H1 (cell line): ENCODE results near the gene TVP23A. TPM values are rescaled to one million over a fixed set of nuclear protein-coding genes. Genes with fewer than 3 reads are reported as not detected.

Experiments used
- CTCF ChIA-PET: fragments of 300-600 bp; sonication (Branson Sonifier 250); formaldehyde crosslinking; loops from one replicate; lab custom pipeline; 2021; ENCODE audit not compliant: partially characterized antibody; lab: Charles Lee
- POLR2A ChIA-PET: fragments of 300-600 bp; sonication (Branson Sonifier 250); formaldehyde crosslinking; loops from one replicate; lab custom pipeline; 2021; ENCODE audit warnings: inconsistent platforms; ENCODE audit not compliant: partially characterized antibody; lab: Charles Lee
- DNase-seq, 2 experiments: peaks; one replicate each; pipeline versions ENCODE4 v3.0.0 to v3.0.0-alpha.2; 2010 to 2022; ENCODE audit warnings: low spot score in 2 of 2, low read depth in 1 of 2, mixed read lengths in 1 of 2
- FAIRE-seq: peaks from 2 replicates; lab custom pipeline; 2011; peaks lifted over from hg19 to GRCh38; lab: Jason Lieb, UNC
- H2AFZ ChIP-seq: 2 replicates; pipeline ENCODE4 v1.8.1; 2012; ENCODE audit warnings: low read length, inconsistent platforms
- H2AK5ac ChIP-seq: 2 replicates; pipeline ENCODE4 v1.6.1; 2013; ENCODE audit warnings: low read depth, low read length
- H2BK120ac ChIP-seq: replicated peaks from 2 replicates; pipeline ENCODE3; 2013; ENCODE audit warnings: low read depth, low read length, inconsistent platforms
- H2BK12ac ChIP-seq: 2 replicates; pipeline ENCODE4 v1.6.1; 2013; ENCODE audit warnings: low read depth, low read length
- H2BK15ac ChIP-seq: 2 replicates; pipeline ENCODE4 v1.6.1; 2013; ENCODE audit warnings: low read length
- H2BK20ac ChIP-seq: 2 replicates; pipeline ENCODE4 v1.6.1; 2013; ENCODE audit warnings: low read length
- H2BK5ac ChIP-seq: 2 replicates; pipeline ENCODE4 v1.6.1; 2013; ENCODE audit warnings: low read depth, low read length
- H3K14ac ChIP-seq: 2 replicates; pipeline ENCODE4 v1.6.1; 2013; ENCODE audit warnings: inconsistent platforms; ENCODE audit not compliant: insufficient read length
- H3K18ac ChIP-seq: 2 replicates; pipeline ENCODE4 v1.6.1; 2013; ENCODE audit warnings: low read length; ENCODE audit errors: extremely low read depth
- H3K23ac ChIP-seq: 2 replicates; pipeline ENCODE4 v1.6.1; 2013; ENCODE audit warnings: inconsistent platforms; ENCODE audit not compliant: insufficient read length
- H3K23me2 ChIP-seq: 2 replicates; pipeline ENCODE4 v1.6.1; 2013; ENCODE audit warnings: low read depth, low read length
- H3K27ac ChIP-seq: 2 replicates; pipeline ENCODE4 v1.6.1; 2011; ENCODE audit warnings: low read depth, low read length, inconsistent platforms
- H3K27me3 ChIP-seq, 4 experiments: replicated peaks in 1 of 4; 1 replicate in 1 of 4; 2 replicates in 3 of 4; pipeline versions ENCODE4 v1.6.1 to v1.8.1; 2011 to 2013; ENCODE audit warnings: low read length in 3 of 4, mild to moderate bottlenecking in 3 of 4, inconsistent platforms in 2 of 4, mixed read lengths in 2 of 4, moderate library complexity in 1 of 4; ENCODE audit not compliant: control insufficient read depth in 3 of 4, insufficient read depth in 3 of 4; ENCODE audit errors: extremely low read depth in 1 of 4
- H3K36me3 ChIP-seq, 4 experiments: 2 replicates each; pipeline versions ENCODE4 v1.6.1 to v1.8.1; 2011 to 2013; ENCODE audit warnings: mild to moderate bottlenecking in 4 of 4, low read length in 3 of 4, moderate library complexity in 2 of 4, control low read depth in 1 of 4, inconsistent platforms in 1 of 4; ENCODE audit not compliant: insufficient read depth in 4 of 4, control insufficient read depth in 2 of 4
- H3K4ac ChIP-seq: replicated peaks from 2 replicates; pipeline ENCODE3; 2013; ENCODE audit warnings: low read length, low read depth, mixed read lengths, inconsistent platforms; ENCODE audit not compliant: insufficient read length
- H3K4me1 ChIP-seq, 4 experiments: replicated peaks in 1 of 4; 1 replicate in 1 of 4; 2 replicates in 3 of 4; pipeline versions ENCODE4 v1.6.1 to v1.8.1; 2011 to 2013; ENCODE audit warnings: low read length in 3 of 4, inconsistent platforms in 2 of 4, mixed read lengths in 1 of 4; ENCODE audit not compliant: insufficient read depth in 4 of 4, control insufficient read depth in 3 of 4
- H3K4me2 ChIP-seq, 2 experiments: 2 replicates each; pipeline versions ENCODE4 v1.6.1 to v1.8.1; 2011 to 2013; ENCODE audit warnings: low read depth in 2 of 2, low read length in 2 of 2, control low read depth in 1 of 2, inconsistent platforms in 1 of 2, mild to moderate bottlenecking in 1 of 2; ENCODE audit not compliant: insufficient read depth in 1 of 2
- H3K4me3 ChIP-seq, 4 experiments: fragments of 200-600, 300-600 bp in 1 of 4; sonication (generic), shearing (Covaris generic), sonication (Bioruptor Twin) in 1 of 4; 2 replicates each; pipeline versions ENCODE4 v1.5.1 to v1.8.1; 2011 to 2016; ENCODE audit warnings: low read length in 4 of 4, low read depth in 3 of 4, control low read depth in 2 of 4, inconsistent platforms in 2 of 4, mild to moderate bottlenecking in 2 of 4, mixed read lengths in 1 of 4, moderate library complexity in 1 of 4; ENCODE audit not compliant: insufficient read depth in 2 of 4; ENCODE audit errors: extremely low read depth in 1 of 4
- H3K56ac ChIP-seq: replicated peaks from 2 replicates; pipeline ENCODE3; 2013; ENCODE audit warnings: low read depth, mild to moderate bottlenecking, mixed read lengths, low read length, inconsistent platforms; ENCODE audit not compliant: insufficient read length
- H3K79me1 ChIP-seq: 2 replicates; pipeline ENCODE4 v1.6.1; 2013; ENCODE audit warnings: low read depth, low read length, control low read depth
- H3K79me2 ChIP-seq, 2 experiments: 2 replicates each; pipeline versions ENCODE4 v1.6.1 to v1.8.1; 2012 to 2013; ENCODE audit warnings: low read length in 2 of 2, mild to moderate bottlenecking in 2 of 2, inconsistent platforms in 1 of 2; ENCODE audit not compliant: insufficient read depth in 2 of 2, control insufficient read depth in 1 of 2
- H3K9ac ChIP-seq, 4 experiments: replicated peaks in 1 of 4; 1 replicate in 1 of 4; 2 replicates in 3 of 4; pipeline versions ENCODE4 v1.6.1 to v1.8.1; 2011 to 2013; ENCODE audit warnings: low read depth in 3 of 4, low read length in 3 of 4, control low read depth in 2 of 4, mild to moderate bottlenecking in 2 of 4, moderate library complexity in 2 of 4, inconsistent platforms in 1 of 4; ENCODE audit errors: extremely low read depth in 1 of 4
- H3K9me3 ChIP-seq, 2 experiments: 2 replicates each; pipeline versions ENCODE4 v1.6.1 to v1.8.1; 2012 to 2013; ENCODE audit warnings: mild to moderate bottlenecking in 2 of 2, moderate library complexity in 2 of 2, control low read depth in 1 of 2, inconsistent platforms in 1 of 2, low read depth in 1 of 2, low read length in 1 of 2, mixed read lengths in 1 of 2; ENCODE audit not compliant: insufficient read depth in 2 of 2
- H4K20me1 ChIP-seq, 2 experiments: replicated peaks in 1 of 2; 2 replicates each; pipeline versions ENCODE3 to v1.8.1; 2011 to 2013; ENCODE audit warnings: inconsistent platforms in 2 of 2, low read length in 2 of 2, mild to moderate bottlenecking in 1 of 2; ENCODE audit not compliant: insufficient read depth in 2 of 2, control insufficient read depth in 1 of 2
- H4K5ac ChIP-seq: 2 replicates; pipeline ENCODE4 v1.6.1; 2013; ENCODE audit warnings: low read length, low read depth, mixed read lengths, inconsistent platforms; ENCODE audit not compliant: insufficient read length
- H4K8ac ChIP-seq: 2 replicates; pipeline ENCODE4 v1.8.0; 2013; ENCODE audit warnings: mild to moderate bottlenecking, moderate library complexity, low read length, inconsistent platforms; ENCODE audit not compliant: insufficient read depth; ENCODE audit errors: extremely low read depth
- H4K91ac ChIP-seq: replicated peaks from 2 replicates; pipeline ENCODE3; 2013; ENCODE audit warnings: low read length, mixed read lengths, inconsistent platforms; ENCODE audit not compliant: insufficient read length
- BCL11A ChIP-seq, 2 experiments: IDR thresholded peaks; one replicate each; pipeline ENCODE4 v1.6.1; 2011; ENCODE audit warnings: low read depth in 2 of 2, low read length in 2 of 2, mild to moderate bottlenecking in 2 of 2
- CREB1 ChIP-seq: IDR thresholded peaks from 2 replicates; pipeline ENCODE4 v1.6.1; 2012; ENCODE audit warnings: inconsistent platforms
- HDAC2 ChIP-seq, 2 experiments: fragments of 300-600 bp in 1 of 2; sonication (generic) in 1 of 2; IDR thresholded peaks; 2 replicates each; pipeline ENCODE4 v1.6.1; 2011 to 2012; ENCODE audit warnings: low read depth in 2 of 2, low read length in 2 of 2, mild to moderate bottlenecking in 2 of 2, moderate library complexity in 2 of 2, borderline replicate concordance in 1 of 2, inconsistent platforms in 1 of 2
- HDAC6 ChIP-seq: IDR thresholded peaks from one replicate; pipeline ENCODE4 v1.7.1; 2012; ENCODE audit warnings: low read depth, mild to moderate bottlenecking, inconsistent platforms, low read length, moderate library complexity
- JUN ChIP-seq: IDR thresholded peaks from 2 replicates; pipeline ENCODE4 v1.6.1; 2011; ENCODE audit warnings: low read depth, mild to moderate bottlenecking, improper control_type of control experiment, low read length
- KDM4A ChIP-seq: IDR thresholded peaks from one replicate; pipeline ENCODE4 v1.7.1; 2012; ENCODE audit warnings: low read depth, mild to moderate bottlenecking, moderate library complexity, low read length, inconsistent platforms; ENCODE audit not compliant: severe bottlenecking
- KDM5A ChIP-seq: fragments of 200-600 bp; IDR thresholded peaks from 2 replicates; pipeline ENCODE4 v1.7.1; 2012; ENCODE audit warnings: mild to moderate bottlenecking, low read length, inconsistent platforms, mixed read lengths
- NRF1 ChIP-seq: IDR thresholded peaks from 2 replicates; pipeline ENCODE4 v1.6.1; 2011; ENCODE audit warnings: mild to moderate bottlenecking, low read depth, low read length, improper control_type of control experiment
- RAD21 ChIP-seq, 2 experiments: IDR thresholded peaks in 1 of 2; conservative IDR thresholded peaks in 1 of 2; 2 replicates each; pipeline ENCODE4 v1.6.1; 2011; ENCODE audit warnings: low read depth in 2 of 2, low read length in 2 of 2, improper control_type of control experiment in 1 of 2, inconsistent platforms in 1 of 2, mild to moderate bottlenecking in 1 of 2, moderate library complexity in 1 of 2
- RNF2 ChIP-seq: fragments of 200-900, 300-1000 bp; sonication (generic); IDR thresholded peaks from 2 replicates; pipeline ENCODE4 v1.7.1; 2016; ENCODE audit warnings: borderline replicate concordance, low read depth, mild to moderate bottlenecking, antibody characterized with exemption, low read length; ENCODE audit not compliant: poor library complexity, severe bottlenecking; ENCODE audit errors: missing control alignments
- YY1 ChIP-seq: IDR thresholded peaks from 2 replicates; pipeline ENCODE4 v1.6.1; 2011; ENCODE audit warnings: low read depth, mild to moderate bottlenecking, low read length
- WGBS, 2 experiments: shearing (Covaris generic) in 1 of 2; methylation state at CpG; one replicate each; pipeline versions ENCODE4 v1.1.6 to v1.1.7; 2013 to 2015; ENCODE audit warnings: low lambda C conversion rate in 2 of 2, mixed read lengths in 2 of 2, inconsistent platforms in 1 of 2, low coverage in 1 of 2, missing lambda C conversion rate in 1 of 2; ENCODE audit not compliant: insufficient replicate concordance in 2 of 2, insufficient coverage in 1 of 2, insufficient read length in 1 of 2; ENCODE audit errors: extremely low coverage in 1 of 2, missing lambda C conversion rate in 1 of 2; 5-methylcytosine and 5-hydroxymethylcytosine counted together
- polyA plus RNA-seq, 7 experiments: library from polyadenylated mRNA; depleted of rRNA in 3 of 7; stranded (reverse) in 5 of 7; unstranded in 2 of 7; fragments of >200 nt in 5 of 7; fragments of 200-250 nt in 2 of 7; gene quantifications; 1 replicate in 5 of 7; 2 replicates in 1 of 7; 4 replicates in 1 of 7; pipeline versions ENCODE4 v1.2.1 to v1.2.3, GENCODE V29; 2011 to 2013; ENCODE audit warnings: missing spikeins in 2 of 7, mixed read lengths in 2 of 7
- total RNA-seq: library from RNA; stranded (reverse); fragmentation: NEBNext Ultra II Directional; extraction: Animal tissue kit (Norgen Biotek cat#: 25700); gene quantifications from 2 replicates; pipeline ENCODE4 v1.2.1, GENCODE V29; 2021

TVP23A gene
- total and polyA plus RNA-seq, 2 of the 8 experiments (the other 6 are each of a cell fraction or from before 2014, with no cell fraction given) = 2.2 to 3.1 TPM

DNA sequence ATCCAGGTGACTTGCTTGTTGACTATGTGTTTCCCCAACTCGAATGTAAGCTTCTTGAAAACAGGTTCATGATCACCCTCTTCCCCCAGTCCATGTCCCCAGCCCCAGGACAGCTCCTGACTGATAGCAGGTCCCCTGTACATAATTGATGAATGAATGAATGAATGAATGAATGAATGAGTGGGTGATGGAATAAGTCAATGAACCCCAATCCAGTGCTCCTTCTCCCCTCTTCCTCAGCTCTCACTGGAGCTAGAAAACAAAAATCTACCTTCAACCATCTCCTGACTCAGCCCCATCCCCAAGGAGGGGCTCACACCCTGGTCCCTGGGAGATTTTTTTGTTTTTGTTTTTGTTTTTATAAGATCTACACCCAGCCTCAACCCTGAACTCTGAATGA is 16.2 kb upstream of the TVP23A start:
- no peaks in the 10 kb centered on the region for H4K20me1 ChIP-seq
- no peak overlapping the region for H2BK12ac ChIP-seq
- no peak overlapping the region for H2BK5ac ChIP-seq
- no peak overlapping the region for H3K27ac ChIP-seq
- H3K79me1 ChIP-seq = no peaks in the 10 kb centered on the region
- H3K27me3 ChIP-seq = peaks cover 0 to 3% (median 0%) of the 10 kb centered on the region in 4 experiments; a peak in 1 of 7 replicates
- H3K79me2 ChIP-seq = no peaks in the 10 kb centered on the region
- whole genome bisulfite sequencing, 2 experiments = 89% methylated on average over 1 of the region's 1 CpG; no CpG with 5 or more reads in 1 of the 2 experiments
- H3K23ac ChIP-seq = no peak overlapping the region
- H3K36me3 ChIP-seq = no peaks in the 10 kb centered on the region
- H3K56ac ChIP-seq = no peak overlapping the region
- no peaks in the 10 kb centered on the region for H3K9me3 ChIP-seq
- H3K4me1 ChIP-seq = 0 out of 7 replicates have a peak, but pooled peaks cover 0 to 2% (median 0%) of the 10 kb centered on the region in 4 experiments
- no peak overlapping the region for H4K8ac ChIP-seq
- H3K4ac ChIP-seq = no peak overlapping the region
- no peak overlapping the region for H2AFZ ChIP-seq
- no peak overlapping the region for H3K14ac ChIP-seq
- H2BK120ac ChIP-seq = no peak overlapping the region
- no peak overlapping the region for H2BK20ac ChIP-seq
- H3K18ac ChIP-seq = no peak overlapping the region
- H4K91ac ChIP-seq = no peak overlapping the region
- H3K4me3 ChIP-seq = no peak overlapping the region
- no peaks in the 10 kb centered on the region for H3K23me2 ChIP-seq
- FAIRE-seq (no peak), DNase-seq (no peak)
- H4K5ac ChIP-seq = no peak overlapping the region
- H2AK5ac ChIP-seq = no peak overlapping the region
- CTCF ChIA-PET = interaction anchor here (0.5 kb wide), 1 partner anchor 145 kb away, joined by 3 read pairs; no protein-coding TSS in a partner anchor
- POLR2A ChIA-PET = no interaction called here
- H3K9ac ChIP-seq = no peak overlapping the region
- H3K4me2 ChIP-seq = no peak overlapping the region
- no peak overlapping the region for H2BK15ac ChIP-seq
- TF ChIP-seq KDM5A (no peak), HDAC2 (IDR thresholded peaks at IDR 0.05; ENCODE audit: borderline replicate concordance in 1 of 2, low read depth in 2 of 2, low read length in 2 of 2) (no peak), RNF2 (no peak), HDAC6 (no peak), YY1 (no peak), JUN (no peak), KDM4A (no peak), BCL11A (IDR thresholded peaks at IDR 0.05; ENCODE audit: low read depth in 2 of 2, low read length in 2 of 2) (no peak), RAD21 (IDR thresholded peaks at IDR 0.05 in 1 of 2, conservative IDR thresholded peaks at IDR 0.05 in 1 of 2; ENCODE audit: low read depth in 2 of 2, low read length in 2 of 2) (no peak), CREB1 (no peak), NRF1 (no peak)
